ENCODE measurements around the gene CAMSAP1.

- TF ChIP-seq ZBTB49 (tag by site-specific recombination; IDR thresholded peaks at IDR 0.05; ENCODE audit: low read depth): no peak
- TF ChIP-seq ATF2 (tag by site-specific recombination; IDR thresholded peaks at IDR 0.05; ENCODE audit: low read depth): no peak
- no peak for TF ChIP-seq CTCF (tag by site-specific recombination; IDR thresholded peaks at IDR 0.05)
- TF ChIP-seq SALL2 (tag by site-specific recombination; IDR thresholded peaks at IDR 0.05; ENCODE audit: borderline replicate concordance): no peak
- no peak for TF ChIP-seq ZNF624 (tag by site-specific recombination; IDR thresholded peaks at IDR 0.05)
- no peak for TF ChIP-seq ZNF398 (tag by site-specific recombination; IDR thresholded peaks at IDR 0.05)
Measured at GRCh38 chr9:135927195-135928013, 20.1 kb upstream of the CAMSAP1 start.
